Activated naive CD8-positive, alpha-beta T cell treated with anti-CD3 and anti-CD28 coated beads, Interleukin-2, amount 10 ng/mL, durations not matched to agents 7 days and 5 days (primary cell): ENCODE measurements around the gene ZBED3. TPM values are rescaled to one million over a fixed set of nuclear protein-coding genes. Genes with fewer than 3 reads are reported as not detected.

ENCODE experiments used
- ATAC-seq: fragments of 150-1000 bp; cut with Tn5 transposase; one replicate; pipeline ENCODE4 v1.10.0; 2021; ENCODE audit warnings: low read depth, moderate library complexity
- POLR2A ChIA-PET: fragments of 350-600 bp; sonication (Branson Sonifier 250); formaldehyde crosslinking; loops from one replicate; lab custom pipeline; 2021; ENCODE audit warnings: antibody characterized with exemption; lab: Charles Lee
- DNase-seq: peaks from one replicate; pipeline ENCODE4 v3.0.0; 2021
- H3K27ac Mint-ChIP-seq: one replicate; pipeline ENCODE4 v1.8.0; 2022; ENCODE audit warnings: mild to moderate bottlenecking, mixed read lengths
- H3K27me3 Mint-ChIP-seq: one replicate; pipeline ENCODE4 v1.8.0; 2022; ENCODE audit warnings: mild to moderate bottlenecking, moderate library complexity, mixed read lengths
- H3K36me3 Mint-ChIP-seq: one replicate; pipeline ENCODE4 v1.8.0; 2021; ENCODE audit warnings: mild to moderate bottlenecking, mixed read lengths
- H3K4me1 Mint-ChIP-seq: one replicate; pipeline ENCODE4 v1.8.0; 2021; ENCODE audit warnings: mixed read lengths
- H3K4me3 Mint-ChIP-seq: one replicate; pipeline ENCODE4 v1.8.0; 2022; ENCODE audit warnings: mild to moderate bottlenecking, moderate library complexity, mixed read lengths
- H3K9me3 Mint-ChIP-seq: one replicate; pipeline ENCODE4 v1.8.0; 2021; ENCODE audit warnings: mixed read lengths
- total RNA-seq, 2 experiments: library from RNA; stranded (reverse); gene quantifications; one replicate each; pipeline ENCODE4 v1.2.3, GENCODE V29; 2021

Gene ZBED3
- total RNA-seq, 2 experiments from 2014 or later = 3.6 to 3.8 TPM

- POLR2A ChIA-PET = no interaction called here
- DNase-seq = no peak
- Mint-ChIP-seq H3K9me3 (peaks cover 4% of the 10 kb centered on the region), H3K4me1 (peaks cover 6% of the 10 kb centered on the region), H3K4me3 (no peak overlapping the region), H3K27me3 (peaks cover 14% of the 10 kb centered on the region), H3K27ac (no peak overlapping the region), H3K36me3 (peaks cover 2% of the 10 kb centered on the region)
- no peak for ATAC-seq
Measured at GRCh38 chr5:77022511-77023417, 64.3 kb downstream of the ZBED3 start.

Other genes starting within 250 kb of the ZBED3 start
- gene S100Z, start 237.3 kb downstream of the ZBED3 start, total RNA-seq = 1 to 10 TPM; 1.4 to 1.9 TPM
- under 1 TPM in 1 of 2 experiments, not detected in 1; 0.20 TPM for gene CRHBP, start 134.2 kb downstream of the ZBED3 start, total RNA-seq
- 10 to 100 TPM; 28.6 to 30.4 TPM for gene AGGF1, start 56.9 kb downstream of the ZBED3 start, total RNA-seq
- gene PDE8B, start 123.4 kb upstream of the ZBED3 start, total RNA-seq = under 1 TPM; 0.19 to 0.23 TPM